Fibroblast of skin of right quadriceps (primary cell): Measurements from ENCODE around the gene RASSF7.

Experiments used
- DNase-seq: peaks from one replicate; pipeline ENCODE4 v3.0.0-alpha.2; 2013

RASSF7 gene

GRCh38 chr11:551596-551995, 9.2 kb upstream of the RASSF7 start:
- DNase-seq = no peak

- DNase-seq = no peak
These were observed 7.4 kb upstream of the RASSF7 start for GRCh38 chr11:553083-553987.

- DNase-seq = no peak
These were observed 6.8 kb upstream of the RASSF7 start for GRCh38 chr11:553988-554340.

GRCh38 chr11:554428-555226, 6.1 kb upstream of the RASSF7 start:
- peak; percentile 23 for DNase-seq

GRCh38 chr11:555227-555779, 5.5 kb upstream of the RASSF7 start:
- no peak for DNase-seq

GRCh38 chr11:555780-556661, 4.7 kb upstream of the RASSF7 start:
- no peak for DNase-seq

- no peak for DNase-seq
These were observed 4.0 kb upstream of the RASSF7 start for GRCh38 chr11:556662-557256.

GRCh38 chr11:557328-558132, 3.2 kb upstream of the RASSF7 start:
- no peak for DNase-seq

- DNase-seq = no peak
These were observed 2.3 kb upstream of the RASSF7 start for GRCh38 chr11:558503-558902.

- no peak for DNase-seq
These were observed 1.6 kb upstream of the RASSF7 start for GRCh38 chr11:559020-559620.

- no peak for DNase-seq
These were observed 962 bp upstream of the RASSF7 start for GRCh38 chr11:559712-560304.

GRCh38 chr11:561148-562003, 606 bp downstream of the RASSF7 start:
- DNase-seq = no peak

- DNase-seq = no peak
These were observed 1.4 kb downstream of the RASSF7 start for GRCh38 chr11:562046-562645.

GRCh38 chr11:563066-563811, 2.5 kb downstream of the RASSF7 start:
- DNase-seq = no peak

GRCh38 chr11:563812-564578, 3.2 kb downstream of the RASSF7 start:
- DNase-seq = no peak

GRCh38 chr11:565921-566509, 5.2 kb downstream of the RASSF7 start:
- DNase-seq = no peak

- DNase-seq = no peak
These were observed 6.3 kb downstream of the RASSF7 start for GRCh38 chr11:567011-567628.
